GM20000 (cell line): ENCODE results near the gene LY6G6D.

ENCODE experiments used
- DNase-seq: peaks from one replicate; pipeline ENCODE4 v3.0.0; 2012; ENCODE audit warnings: low spot score
- TF ChIP-seq, protein P1 (sequence below): IDR thresholded peaks from 2 replicates; pipeline ENCODE4 v1.5.1; 2012; ENCODE audit warnings: mild to moderate bottlenecking, control low read depth; ENCODE audit errors: extremely low read depth, missing control alignments

LY6G6D gene

DNA sequence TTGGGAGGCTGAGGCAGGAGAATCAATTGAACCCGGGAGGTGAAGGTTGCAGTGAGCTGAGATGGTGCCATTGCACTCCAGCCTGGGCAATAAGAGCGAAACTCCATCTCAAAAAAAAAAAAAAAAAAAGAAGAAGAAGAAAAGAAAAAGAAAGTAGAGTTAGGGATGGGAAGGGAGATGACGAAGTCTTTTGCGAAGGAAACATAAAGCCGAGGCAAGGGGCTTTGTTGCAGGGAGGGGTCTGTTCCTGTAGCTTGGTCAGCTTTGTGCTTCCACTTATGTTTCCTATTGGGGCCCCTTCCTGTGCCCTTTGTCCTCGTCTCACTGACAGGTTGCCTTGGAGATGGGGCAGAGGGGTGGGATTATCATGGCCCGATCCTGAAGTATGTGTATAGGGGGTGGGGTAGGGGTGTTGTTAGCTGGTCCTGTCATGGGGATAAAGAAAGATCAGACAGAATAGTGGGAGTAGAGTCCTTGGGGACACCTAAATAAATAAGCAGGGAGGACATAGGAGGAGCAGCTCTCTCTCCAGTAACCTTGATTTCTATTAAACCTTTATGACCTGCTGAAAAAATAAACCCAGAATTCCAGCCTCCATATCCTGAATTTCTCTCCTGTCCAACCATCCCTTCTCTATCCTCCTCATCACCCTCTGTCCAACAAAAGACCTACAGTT, 22.3 kb downstream of the LY6G6D start:
- DNase-seq = no peak
- TF ChIP-seq, protein P1, sequence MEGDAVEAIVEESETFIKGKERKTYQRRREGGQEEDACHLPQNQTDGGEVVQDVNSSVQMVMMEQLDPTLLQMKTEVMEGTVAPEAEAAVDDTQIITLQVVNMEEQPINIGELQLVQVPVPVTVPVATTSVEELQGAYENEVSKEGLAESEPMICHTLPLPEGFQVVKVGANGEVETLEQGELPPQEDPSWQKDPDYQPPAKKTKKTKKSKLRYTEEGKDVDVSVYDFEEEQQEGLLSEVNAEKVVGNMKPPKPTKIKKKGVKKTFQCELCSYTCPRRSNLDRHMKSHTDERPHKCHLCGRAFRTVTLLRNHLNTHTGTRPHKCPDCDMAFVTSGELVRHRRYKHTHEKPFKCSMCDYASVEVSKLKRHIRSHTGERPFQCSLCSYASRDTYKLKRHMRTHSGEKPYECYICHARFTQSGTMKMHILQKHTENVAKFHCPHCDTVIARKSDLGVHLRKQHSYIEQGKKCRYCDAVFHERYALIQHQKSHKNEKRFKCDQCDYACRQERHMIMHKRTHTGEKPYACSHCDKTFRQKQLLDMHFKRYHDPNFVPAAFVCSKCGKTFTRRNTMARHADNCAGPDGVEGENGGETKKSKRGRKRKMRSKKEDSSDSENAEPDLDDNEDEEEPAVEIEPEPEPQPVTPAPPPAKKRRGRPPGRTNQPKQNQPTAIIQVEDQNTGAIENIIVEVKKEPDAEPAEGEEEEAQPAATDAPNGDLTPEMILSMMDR = no peak

DNA sequence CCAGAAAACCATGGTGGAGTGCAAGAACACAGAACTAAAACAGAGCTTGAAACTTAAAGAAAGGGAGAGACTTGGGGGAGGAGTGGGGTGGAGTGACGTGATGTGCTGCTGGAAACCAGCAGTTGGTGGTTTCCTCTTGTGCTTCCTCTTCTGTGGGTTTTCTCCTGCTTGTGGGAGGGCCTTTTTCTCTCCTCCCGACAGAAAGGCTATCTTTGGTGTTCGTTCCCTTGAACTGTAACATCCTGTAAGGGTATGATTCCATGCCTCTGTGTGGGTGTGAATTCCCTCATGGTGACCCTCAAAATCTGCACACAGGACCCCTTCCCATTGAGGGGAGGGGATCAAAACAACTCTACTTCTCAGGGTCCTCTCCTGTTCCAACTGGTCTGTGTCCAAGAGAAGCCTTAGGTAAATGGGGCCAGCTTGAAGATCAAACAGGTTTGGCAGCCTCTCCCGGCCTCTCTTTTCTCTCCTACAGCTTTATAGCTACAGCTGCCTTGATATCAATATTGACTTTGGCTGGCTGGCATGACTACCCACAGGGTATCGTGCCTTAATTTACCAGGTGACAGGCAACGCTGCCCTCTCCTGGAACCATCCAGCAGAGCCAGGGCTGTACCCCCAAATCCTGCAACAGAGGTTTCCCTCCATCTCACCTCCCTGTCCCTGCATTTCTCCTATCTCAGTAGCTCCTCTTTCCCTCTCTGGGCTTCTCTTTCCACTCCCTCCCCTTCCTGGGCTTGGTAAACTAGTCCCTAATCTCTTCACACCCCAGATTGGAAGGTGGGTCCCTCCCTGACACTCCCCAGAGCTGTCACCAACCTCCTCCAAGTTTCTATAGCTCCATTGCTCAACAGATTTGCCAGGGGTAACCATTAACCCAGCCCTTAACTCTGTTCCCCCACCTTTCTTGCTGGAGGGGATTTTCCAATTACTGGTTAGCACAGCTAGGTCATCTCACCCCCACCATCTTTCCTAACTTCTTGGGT, 23.1 kb downstream of the LY6G6D start:
- TF ChIP-seq, protein P1 = no peak
- peak; percentile 80 for DNase-seq

GRCh38 chr6:31739639-31740396, 24.7 kb downstream of the LY6G6D start, which contains the start of gene MSH5:
TSS of gene MSH5 (plus strand) at chr6:31740005. CDS start at chr6:31740467, 462 bp downstream.
- peak; percentile 95 for DNase-seq
- TF ChIP-seq, protein P1 = no peak

DNA sequence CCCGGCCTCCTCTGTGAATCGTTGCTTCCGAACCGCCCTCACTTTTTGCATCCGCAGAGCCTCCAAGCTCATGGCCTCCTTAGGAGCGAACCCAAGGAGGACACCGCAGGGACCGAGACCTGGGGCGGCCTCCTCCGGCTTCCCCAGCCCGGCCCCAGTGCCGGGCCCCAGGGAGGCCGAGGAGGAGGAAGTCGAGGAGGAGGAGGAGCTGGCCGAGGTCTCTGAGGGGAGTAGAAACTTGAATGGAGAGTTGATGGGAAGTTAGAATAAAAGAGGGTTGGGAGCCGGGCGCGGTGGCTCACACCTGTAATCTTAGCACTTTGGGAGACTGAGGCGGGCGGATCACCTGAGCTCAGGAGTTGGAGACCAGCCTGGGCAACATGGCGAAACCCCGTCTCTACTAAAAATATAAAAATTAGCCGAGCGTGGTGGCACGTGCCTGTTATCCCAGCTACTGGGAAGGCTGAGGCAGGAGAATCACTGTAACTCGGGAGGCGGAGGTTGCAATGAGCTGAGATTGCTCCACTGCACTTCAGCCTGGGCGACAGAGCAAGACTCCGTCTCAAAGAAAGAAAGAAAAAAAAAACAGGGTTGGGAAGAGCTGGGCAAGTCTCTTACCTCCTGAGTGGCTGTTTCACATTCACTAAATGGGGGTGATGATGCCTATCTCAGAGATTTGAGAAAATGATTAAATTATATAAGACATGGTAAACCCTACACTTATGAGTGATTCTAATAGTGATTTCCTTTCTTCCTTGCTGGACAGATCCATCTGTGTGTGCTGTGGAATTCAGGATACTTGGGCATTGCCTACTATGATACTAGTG, 25.5 kb downstream of the LY6G6D start:
- no peak for DNase-seq
- TF ChIP-seq, protein P1 = no peak

DNA sequence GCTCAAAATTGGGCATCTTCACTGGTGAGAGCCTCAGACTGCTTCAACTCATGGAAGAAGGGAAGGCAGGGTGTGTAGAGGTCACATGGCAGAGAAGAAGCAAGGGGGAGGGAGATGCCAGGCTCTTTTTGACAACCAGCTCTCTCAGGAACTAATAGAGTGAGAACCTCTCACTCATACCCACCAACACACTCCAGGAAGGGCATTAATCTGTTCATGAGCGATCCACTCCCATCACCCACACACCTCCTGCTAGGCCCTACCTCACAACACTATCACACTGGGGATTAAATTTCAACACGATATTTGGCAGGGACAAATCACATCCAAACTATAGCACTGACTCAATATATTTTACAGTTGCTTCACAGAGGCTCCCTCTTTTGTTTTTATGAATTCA, 26.7 kb downstream of the LY6G6D start:
- TF ChIP-seq, protein P1 = no peak
- DNase-seq = no peak

- TF ChIP-seq, protein P1 = no peak
- DNase-seq = no peak
Measured at GRCh38 chr6:31742894-31743293, 27.7 kb downstream of the LY6G6D start.
